DMS153 (cell line): ENCODE data around the gene XPNPEP3.
"Not testable (repeated sequence)": the region's sequence is repeated elsewhere in the genome, so short reads cannot be mapped to it uniquely, and the experiment has no call there.

Source experiments
- DNase-seq: peaks from one replicate; lab custom pipeline; 2025; lab: John Stamatoyannopoulos, UW

XPNPEP3 gene

DNA sequence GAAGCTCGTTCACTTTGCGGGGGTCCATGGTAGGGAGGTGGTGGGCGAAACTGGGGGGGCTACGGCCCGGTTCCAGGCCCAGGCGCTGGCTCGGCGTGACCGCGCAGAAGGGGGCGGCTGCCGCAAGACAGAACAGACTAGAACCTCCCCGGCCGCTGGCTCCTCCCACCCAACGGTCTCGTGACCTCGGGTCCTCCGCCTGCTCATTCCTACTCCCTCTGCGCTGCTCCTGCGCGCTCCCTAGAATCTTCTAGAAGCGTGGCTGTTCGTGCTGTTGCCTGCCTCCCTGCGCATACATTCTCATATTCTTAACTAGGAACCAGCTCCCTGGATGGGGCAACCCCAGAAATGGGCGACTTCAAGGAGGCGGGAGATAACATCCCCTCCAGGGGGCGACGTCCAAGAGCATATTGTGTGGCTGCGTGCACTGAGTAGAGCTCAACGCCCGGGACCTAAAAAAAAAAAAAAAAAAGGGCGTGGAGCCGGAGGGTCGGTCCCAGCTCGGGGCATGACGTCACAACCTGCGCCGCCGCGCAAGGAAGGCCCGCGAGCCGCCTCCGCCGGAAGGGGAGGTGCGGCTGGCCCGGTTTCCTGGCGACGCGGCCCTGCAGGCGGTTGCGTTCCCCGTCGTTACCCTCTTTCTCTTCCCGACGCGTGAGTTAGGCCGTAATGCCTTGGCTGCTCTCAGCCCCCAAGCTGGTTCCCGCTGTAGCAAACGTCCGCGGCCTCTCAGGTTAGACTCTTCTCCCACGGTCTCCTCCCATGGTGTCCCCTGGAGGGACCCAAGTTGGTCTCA, at the start of gene XPNPEP3, which contains the start of gene ST13:
Gene XPNPEP3 (plus strand): TSS at position 636 of the 796 bp plus-strand sequence. CDS start 34 bp downstream, at position 670.
Gene ST13 (minus strand): TSS at position 127 of the 796 bp plus-strand sequence. CDS start 99 bp downstream, at position 28.
- peak; percentile 90 for DNase-seq

DNA sequence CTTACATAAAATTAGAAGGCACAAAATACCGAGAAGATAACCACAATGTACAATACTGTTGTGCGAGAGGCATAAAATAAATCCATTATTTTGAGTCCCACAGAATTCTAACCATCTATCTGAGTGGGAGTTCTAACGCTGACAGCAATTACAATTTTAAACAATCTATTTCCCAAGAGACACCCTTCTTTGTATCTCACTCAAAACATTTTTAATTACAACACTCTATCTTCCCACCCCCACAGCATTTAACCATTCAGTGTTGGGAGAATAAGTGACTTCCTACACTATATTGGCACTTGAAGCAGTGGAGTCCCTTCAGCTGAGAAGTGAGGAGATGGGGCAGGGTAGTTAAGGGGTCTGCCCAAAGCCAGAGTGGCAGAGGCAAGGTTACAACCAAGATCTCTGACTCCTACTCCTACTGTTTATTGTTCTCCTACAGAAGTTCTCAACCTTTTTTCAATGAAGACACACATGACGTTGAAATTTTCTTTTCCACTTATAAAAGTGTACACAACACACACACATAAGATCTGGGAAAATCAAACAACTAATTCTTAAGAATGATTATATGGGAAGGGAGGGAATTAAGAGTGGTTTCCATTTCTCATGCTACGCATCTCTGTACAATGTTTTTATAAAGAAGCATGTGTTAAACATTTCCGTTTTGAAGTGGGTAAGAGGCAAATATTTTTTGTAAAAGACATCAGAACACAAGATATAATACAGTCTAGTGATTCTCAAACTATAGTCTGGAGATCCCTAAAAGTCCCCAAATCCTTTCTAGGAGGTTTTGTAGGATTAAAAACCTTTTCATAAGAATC, 48.7 kb upstream of the XPNPEP3 start:
- DNase-seq, result no peak

DNA sequence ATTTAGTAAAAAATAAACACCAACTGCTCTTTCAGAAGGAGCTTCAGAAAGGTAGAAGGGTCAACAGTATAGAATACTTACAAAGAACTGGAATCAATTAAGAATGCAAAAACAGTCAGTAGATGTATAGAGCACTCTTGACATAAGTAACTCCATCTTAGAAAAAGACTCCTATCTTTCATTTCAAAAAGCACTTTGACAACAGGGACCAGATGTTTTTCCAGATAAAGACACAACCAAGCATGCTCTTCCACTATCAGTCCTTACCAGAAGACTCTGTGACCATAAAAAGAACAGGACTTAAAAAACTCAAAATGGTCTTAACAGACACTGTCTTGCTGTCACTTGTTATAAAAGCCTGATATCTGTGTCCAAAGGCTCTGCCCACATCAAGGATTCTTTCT, 43.0 kb upstream of the XPNPEP3 start:
- DNase-seq, result no peak

GRCh38 chr22:40817737-40818136, 39.2 kb upstream of the XPNPEP3 start:
- DNase-seq, result no peak

- no peak for DNase-seq
These were observed 38.7 kb upstream of the XPNPEP3 start for GRCh38 chr22:40818192-40818746.

- peak; percentile 87 for DNase-seq
These were observed 38.0 kb upstream of the XPNPEP3 start, which contains the start of gene SLC25A17 for GRCh38 chr22:40818747-40819598. Gene SLC25A17, minus strand, starts transcription at chr22:40819346. Its CDS starts 98 bp downstream, at chr22:40819248.

DNA sequence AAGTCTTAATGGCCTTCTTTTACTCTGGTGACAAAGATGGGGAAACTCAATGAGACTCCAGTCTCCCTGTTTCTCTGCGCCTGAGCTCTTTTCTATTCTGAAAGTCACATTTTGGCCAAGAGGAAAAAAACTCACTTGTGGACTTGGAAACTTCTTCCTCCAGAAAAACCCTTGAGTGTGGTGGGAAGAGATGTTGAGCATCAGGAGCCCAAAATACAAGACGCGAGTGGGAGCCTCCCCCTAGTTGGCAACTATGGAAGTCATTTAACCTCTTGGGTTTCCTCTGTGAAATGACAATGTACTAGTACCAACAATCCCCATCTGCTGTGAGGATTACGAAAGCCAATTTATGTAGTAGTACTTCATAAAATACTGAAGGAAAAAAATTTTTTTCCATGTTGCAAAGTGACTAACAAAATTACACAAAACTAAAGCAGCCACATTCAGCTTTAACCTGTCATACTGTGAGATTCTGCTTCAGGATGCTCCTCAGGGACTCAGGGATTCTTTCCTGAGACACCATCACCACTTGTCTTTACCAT, 37.3 kb upstream of the XPNPEP3 start:
- no peak for DNase-seq

GRCh38 chr22:40823426-40823825, 33.5 kb upstream of the XPNPEP3 start:
- no peak for DNase-seq

DNA sequence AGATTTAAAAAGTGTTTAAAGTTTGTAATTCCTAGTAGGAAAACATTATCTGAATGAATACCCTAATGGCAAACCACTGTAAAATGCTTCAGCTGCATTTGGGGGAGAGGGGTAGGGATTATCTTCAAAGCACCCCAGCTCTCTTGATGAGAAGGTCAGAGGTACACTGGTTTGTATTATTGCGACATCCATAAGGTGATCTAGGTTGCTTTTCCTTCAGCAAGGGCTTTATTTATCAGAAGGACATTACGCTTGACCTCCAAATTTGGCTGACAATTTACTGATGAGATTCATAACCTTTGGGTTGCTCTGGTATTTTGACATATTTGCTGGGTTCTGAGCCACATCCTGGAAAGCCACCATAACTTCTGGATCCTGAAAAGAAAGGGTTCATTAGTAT, 30.7 kb upstream of the XPNPEP3 start:
- not testable (repeated sequence) for DNase-seq

GRCh38 chr22:40826984-40827741, 29.8 kb upstream of the XPNPEP3 start:
- no peak for DNase-seq

GRCh38 chr22:40829131-40829530, 27.8 kb upstream of the XPNPEP3 start:
- DNase-seq, result no peak

DNA sequence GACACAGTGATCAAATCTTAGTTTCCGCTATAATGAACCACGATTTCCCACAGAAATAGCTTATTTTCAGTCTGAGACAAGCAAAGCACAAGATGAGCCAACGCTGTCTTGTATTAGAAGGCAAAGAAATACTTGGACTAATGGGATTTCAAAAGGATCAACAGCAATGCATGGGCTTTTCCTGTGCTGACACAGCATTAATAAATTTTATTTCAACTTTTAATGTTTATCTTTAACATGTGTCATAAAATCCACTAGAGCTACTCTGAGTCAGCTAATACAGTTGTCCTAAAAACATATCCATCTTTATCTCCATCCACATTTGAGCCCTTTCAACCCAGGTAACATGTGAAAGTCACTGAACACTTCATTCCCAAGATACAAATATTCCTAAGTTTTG, 22.3 kb upstream of the XPNPEP3 start:
- no peak for DNase-seq

DNA sequence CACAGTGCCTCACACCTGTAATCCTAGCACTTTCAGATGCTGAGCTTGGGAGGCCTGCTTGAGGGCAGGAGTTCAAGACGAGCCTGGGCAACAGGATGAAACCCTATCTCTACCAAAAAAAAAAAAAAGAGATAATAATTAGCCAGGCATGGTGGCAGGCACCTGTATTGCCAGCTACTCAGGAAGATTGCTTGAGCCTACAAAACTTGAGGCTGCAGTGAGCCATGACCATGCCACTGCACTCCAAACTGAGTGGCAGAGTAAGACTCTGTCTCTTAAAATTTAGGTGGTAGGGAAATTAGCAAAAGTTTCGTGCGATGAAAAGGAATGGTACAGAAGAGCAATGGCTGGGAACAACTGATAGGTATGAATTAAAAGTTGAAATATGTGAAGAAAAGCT, 18.5 kb upstream of the XPNPEP3 start:
- DNase-seq, result no peak

- no peak for DNase-seq
These were observed 12.0 kb upstream of the XPNPEP3 start for GRCh38 chr22:40844951-40845350.

DNA sequence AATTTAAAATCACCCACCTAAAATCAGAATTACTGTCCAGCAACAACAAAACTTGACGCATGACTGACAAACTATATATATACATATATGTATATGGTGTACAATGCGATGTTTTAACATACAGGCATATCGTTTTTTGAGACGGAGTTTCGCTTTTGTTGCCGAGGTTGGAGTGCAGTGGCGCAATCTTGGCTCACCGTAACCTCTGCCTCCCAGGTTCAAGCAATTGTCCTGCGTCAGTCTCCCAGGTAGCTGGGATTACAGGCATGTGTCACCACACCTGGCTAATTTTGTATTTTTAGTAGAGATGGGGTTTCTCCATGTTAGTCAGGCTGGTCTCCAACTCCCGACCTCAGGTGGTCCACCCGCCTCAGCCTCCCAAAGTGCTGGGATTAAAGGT, 11.1 kb upstream of the XPNPEP3 start:
- not testable (repeated sequence) for DNase-seq

DNA sequence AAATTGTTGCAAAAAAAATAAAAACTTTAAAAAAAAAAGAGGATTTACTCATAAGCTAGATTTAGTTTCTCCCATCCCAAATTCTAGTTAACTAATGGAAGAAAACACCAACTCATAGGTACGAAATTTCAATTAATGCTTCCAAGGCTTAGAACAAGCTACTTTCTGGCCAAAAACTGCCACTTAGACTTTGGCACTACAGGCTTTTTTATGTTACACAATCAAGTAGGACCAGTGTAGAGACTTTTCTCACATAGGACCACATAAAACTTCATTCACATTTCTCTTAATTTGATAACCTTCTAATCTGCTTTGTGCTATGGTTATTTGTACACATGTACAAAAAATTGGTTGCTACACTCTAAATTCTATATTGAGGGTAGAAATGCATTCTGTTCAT, 3.6 kb upstream of the XPNPEP3 start:
- no peak for DNase-seq

DNA sequence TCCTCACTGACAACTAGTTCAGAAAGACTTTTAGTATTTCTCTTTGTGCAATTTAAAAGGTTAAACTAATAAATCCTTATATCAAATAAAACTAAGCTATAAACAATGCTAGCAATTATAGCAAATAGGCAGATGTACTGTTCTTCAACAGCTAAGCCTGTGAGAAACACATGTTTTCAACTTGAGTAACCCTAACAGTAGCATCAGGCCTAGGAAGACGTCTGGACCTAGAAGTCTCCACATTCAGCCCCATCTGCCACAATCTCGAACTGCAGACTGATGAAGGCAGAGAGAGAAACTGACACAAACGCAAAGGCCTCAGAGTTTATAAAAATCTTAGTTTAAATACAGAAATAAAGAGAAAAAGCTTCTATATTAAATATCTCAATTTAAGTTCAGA, 3.0 kb upstream of the XPNPEP3 start:
- DNase-seq, result no peak

DNA sequence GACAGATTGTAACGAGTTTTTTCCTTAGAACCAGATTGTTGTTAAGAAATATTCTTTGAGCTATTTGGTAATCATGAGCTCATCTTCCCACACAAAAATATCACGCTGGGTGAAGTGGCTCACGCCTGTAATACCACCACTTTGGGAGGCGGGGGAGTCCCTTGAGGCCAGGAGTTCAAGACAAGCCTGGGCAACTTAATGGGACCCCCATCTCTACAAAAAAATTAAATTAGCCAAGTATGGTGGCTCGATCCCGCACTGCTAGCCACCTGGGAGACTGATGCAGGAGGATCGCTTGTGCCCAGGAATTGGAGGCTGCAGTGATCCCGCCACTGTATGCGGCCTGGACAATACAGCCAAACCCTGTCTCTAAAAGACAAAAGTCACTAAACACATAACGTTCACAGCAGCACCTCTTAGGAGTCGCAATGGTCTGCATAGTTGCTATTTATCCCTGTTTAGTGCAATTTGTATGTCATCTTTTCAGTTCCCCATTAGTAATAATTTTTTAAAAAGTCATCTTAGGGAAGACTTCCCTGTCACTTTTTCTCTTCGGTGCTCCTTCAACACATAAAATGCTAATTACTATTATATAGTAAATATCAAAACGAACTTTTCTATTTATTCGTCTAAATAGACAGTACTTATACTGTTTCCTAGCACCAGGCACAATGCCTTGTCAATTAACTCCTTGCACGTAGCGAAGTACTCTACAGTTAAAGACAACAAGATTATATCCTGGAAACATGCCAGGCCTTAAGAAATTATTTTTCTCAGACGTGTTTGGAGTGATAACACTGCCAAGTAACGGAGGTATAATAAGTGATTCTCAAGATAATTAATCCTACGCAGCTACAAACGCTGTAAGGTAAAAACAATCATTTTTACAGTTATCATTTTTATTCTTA, 1.6 kb upstream of the XPNPEP3 start:
- no peak for DNase-seq

GRCh38 chr22:40855979-40856512, 902 bp upstream of the XPNPEP3 start:
- peak; percentile 4 for DNase-seq
